Activated T-helper 2 cell treated with anti-CD3 and anti-CD28 coated beads, Interferon-gamma antibody, Interleukin-2, Interleukin-4, amounts not matched to agents 10 μg/mL and 5 μg/mL and 100 μg/mL, durations not matched to agents 14 hours and 24 hours and 36 hours (primary cell): ENCODE data around the gene VIPR2. TPM values are rescaled to one million over a fixed set of nuclear protein-coding genes. Genes with fewer than 3 reads are reported as not detected.

Source experiments
- DNase-seq: peaks from one replicate; pipeline ENCODE4 v3.0.0; 2021; ENCODE audit warnings: low spot score
- H3K27ac Mint-ChIP-seq: one replicate; pipeline ENCODE4 v1.8.0; 2021; ENCODE audit warnings: mixed read lengths
- H3K27me3 Mint-ChIP-seq: one replicate; pipeline ENCODE4 v1.8.0; 2021; ENCODE audit warnings: low read depth, mixed read lengths
- H3K36me3 Mint-ChIP-seq: one replicate; pipeline ENCODE4 v1.8.0; 2021; ENCODE audit warnings: low read depth, mixed read lengths
- H3K4me1 Mint-ChIP-seq: one replicate; pipeline ENCODE4 v1.8.0; 2021; ENCODE audit warnings: low read depth, mixed read lengths
- H3K4me3 Mint-ChIP-seq: one replicate; pipeline ENCODE4 v1.8.0; 2021; ENCODE audit warnings: low read depth, mild to moderate bottlenecking, moderate library complexity, mixed read lengths
- H3K9me3 Mint-ChIP-seq: one replicate; pipeline ENCODE4 v1.8.0; 2021; ENCODE audit warnings: mixed read lengths
- intact Hi-C: fragments of 100-400 bp; cut with micrococcal nuclease; formaldehyde crosslinking; loops from one replicate; pipeline ENCODE4 v1.15.1; 2023
- total RNA-seq: library from RNA; stranded (reverse); gene quantifications from 2 replicates; pipeline ENCODE4 v1.2.3, GENCODE V29; 2022

The VIPR2 gene
- total RNA-seq, 1 donor from 2014 or later, result 4.2 TPM

DNA sequence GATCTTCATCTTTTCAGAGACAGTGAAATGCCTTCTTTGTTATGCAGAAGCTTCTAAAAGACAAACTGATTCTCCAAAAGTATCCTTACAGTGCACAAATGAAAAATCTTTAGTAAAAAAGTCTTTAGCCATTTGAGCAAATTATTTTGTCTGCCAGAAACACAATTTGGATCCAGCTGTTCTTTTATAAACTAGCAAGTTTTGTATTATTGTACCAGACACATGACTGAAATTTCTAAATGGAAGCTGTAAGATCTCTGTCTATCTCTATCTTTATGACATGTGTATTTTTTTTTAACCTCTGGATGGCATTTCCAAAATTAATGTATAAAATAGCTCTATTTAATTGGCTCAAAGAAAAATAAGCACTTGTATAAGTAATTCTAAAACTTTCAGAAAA lies 68.3 kb downstream of the VIPR2 start:
- Mint-ChIP-seq H3K4me3 (no peak overlapping the region), H3K4me1 (peaks cover 10% of the 10 kb centered on the region), H3K27me3 (peaks cover 3% of the 10 kb centered on the region), H3K9me3 (peaks cover 14% of the 10 kb centered on the region), H3K27ac (no peak overlapping the region), H3K36me3 (no peaks in the 10 kb centered on the region)
- intact Hi-C loops, result no loop called here
- DNase-seq, result no peak

GRCh38 chr7:159075563-159076238 lies 69.0 kb downstream of the VIPR2 start:
- Mint-ChIP-seq H3K36me3 (no peaks in the 10 kb centered on the region), H3K27me3 (peaks cover 3% of the 10 kb centered on the region), H3K4me1 (peaks cover 15% of the 10 kb centered on the region), H3K9me3 (peaks cover 14% of the 10 kb centered on the region), H3K4me3 (no peak overlapping the region), H3K27ac (no peak overlapping the region)
- no peak for DNase-seq
- intact Hi-C loops, result no loop called here

- Mint-ChIP-seq H3K36me3 (no peaks in the 10 kb centered on the region), H3K27ac (peak overlapping the region; percentile 77), H3K9me3 (no peaks in the 10 kb centered on the region), H3K4me3 (no peak overlapping the region), H3K4me1 (peaks cover 31% of the 10 kb centered on the region), H3K27me3 (no peaks in the 10 kb centered on the region)
- intact Hi-C loops, result no loop called here
- no peak for DNase-seq
Measured at GRCh38 chr7:159071260-159071659, 73.4 kb downstream of the VIPR2 start.

DNA sequence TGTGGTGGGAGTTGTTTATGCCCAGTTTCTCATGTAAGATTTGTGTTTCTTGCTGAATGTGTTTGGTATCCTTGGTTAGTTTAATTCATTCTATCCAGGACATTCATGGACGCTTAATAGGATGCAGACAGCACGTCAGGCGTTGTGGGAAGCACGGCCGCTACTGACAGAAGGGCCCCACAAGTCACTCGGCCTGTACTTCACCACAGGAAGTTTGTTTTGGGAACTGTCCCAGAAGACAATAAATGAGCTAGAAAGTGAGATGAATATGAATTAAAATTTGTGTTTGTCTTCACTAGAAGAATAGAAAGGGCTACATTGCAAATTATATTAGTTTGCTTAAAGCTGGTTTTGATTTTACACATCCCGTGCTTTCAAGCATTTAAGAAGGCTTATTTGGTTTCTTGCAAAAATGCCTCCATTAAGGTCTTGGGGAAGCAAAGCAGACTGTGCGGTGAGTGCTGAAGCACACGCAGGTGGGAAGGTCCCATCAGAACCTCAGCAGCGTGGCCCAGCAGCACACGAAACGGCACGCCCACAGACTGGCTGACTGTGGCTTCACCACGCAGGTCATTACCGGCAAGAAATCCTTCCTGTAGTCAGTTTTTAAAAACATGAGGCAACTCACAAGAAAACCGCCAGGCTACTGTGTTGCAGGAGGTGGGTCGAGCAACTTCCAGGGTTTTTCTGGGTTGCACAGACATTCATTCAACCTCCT lies 74.1 kb downstream of the VIPR2 start:
- H3K4me3 Mint-ChIP-seq, result no peak overlapping the region
- DNase-seq, result no peak
- H3K27me3 Mint-ChIP-seq, result no peaks in the 10 kb centered on the region
- no peaks in the 10 kb centered on the region for H3K36me3 Mint-ChIP-seq
- intact Hi-C loops, result no loop called here
- H3K27ac Mint-ChIP-seq, result peak overlapping the region; percentile 52
- H3K9me3 Mint-ChIP-seq, result no peaks in the 10 kb centered on the region
- peaks cover 31% of the 10 kb centered on the region for H3K4me1 Mint-ChIP-seq

- Mint-ChIP-seq H3K4me3 (no peak overlapping the region), H3K4me1 (peaks cover 31% of the 10 kb centered on the region), H3K36me3 (no peaks in the 10 kb centered on the region), H3K27ac (no peak overlapping the region), H3K9me3 (no peaks in the 10 kb centered on the region), H3K27me3 (no peaks in the 10 kb centered on the region)
- intact Hi-C loops, result no loop called here
- no peak for DNase-seq
Measured at GRCh38 chr7:159068893-159069448, 75.7 kb downstream of the VIPR2 start.

GRCh38 chr7:159068488-159068811 lies 76.2 kb downstream of the VIPR2 start:
- Mint-ChIP-seq H3K36me3 (no peaks in the 10 kb centered on the region), H3K27ac (no peak overlapping the region), H3K4me3 (no peak overlapping the region), H3K9me3 (no peaks in the 10 kb centered on the region), H3K4me1 (peaks cover 31% of the 10 kb centered on the region), H3K27me3 (no peaks in the 10 kb centered on the region)
- intact Hi-C loops, result no loop called here
- no peak for DNase-seq

GRCh38 chr7:159067576-159068487 lies 76.8 kb downstream of the VIPR2 start:
- DNase-seq, result no peak
- Mint-ChIP-seq H3K36me3 (no peaks in the 10 kb centered on the region), H3K27ac (no peak overlapping the region), H3K4me1 (peaks cover 31% of the 10 kb centered on the region), H3K27me3 (no peaks in the 10 kb centered on the region), H3K9me3 (no peaks in the 10 kb centered on the region), H3K4me3 (no peak overlapping the region)
- intact Hi-C loops, result no loop called here

- H3K27me3 Mint-ChIP-seq, result no peaks in the 10 kb centered on the region
- DNase-seq, result no peak
- H3K4me1 Mint-ChIP-seq, result peaks cover 31% of the 10 kb centered on the region
- intact Hi-C loops, result no loop called here
- no peaks in the 10 kb centered on the region for H3K9me3 Mint-ChIP-seq
- H3K36me3 Mint-ChIP-seq, result no peaks in the 10 kb centered on the region
- no peak overlapping the region for H3K27ac Mint-ChIP-seq
- no peak overlapping the region for H3K4me3 Mint-ChIP-seq
Measured at GRCh38 chr7:159066816-159067575, 77.7 kb downstream of the VIPR2 start.

GRCh38 chr7:159065852-159066480 lies 78.7 kb downstream of the VIPR2 start:
- Mint-ChIP-seq H3K36me3 (no peaks in the 10 kb centered on the region), H3K4me3 (no peak overlapping the region), H3K27ac (no peak overlapping the region), H3K27me3 (no peaks in the 10 kb centered on the region), H3K4me1 (peaks cover 26% of the 10 kb centered on the region), H3K9me3 (no peaks in the 10 kb centered on the region)
- no peak for DNase-seq
- intact Hi-C loops, result no loop called here

- no peak overlapping the region for H3K27ac Mint-ChIP-seq
- intact Hi-C loops, result no loop called here
- H3K27me3 Mint-ChIP-seq, result no peaks in the 10 kb centered on the region
- H3K4me1 Mint-ChIP-seq, result peaks cover 17% of the 10 kb centered on the region
- H3K9me3 Mint-ChIP-seq, result no peaks in the 10 kb centered on the region
- DNase-seq, result no peak
- H3K36me3 Mint-ChIP-seq, result no peaks in the 10 kb centered on the region
- H3K4me3 Mint-ChIP-seq, result no peak overlapping the region
Measured at GRCh38 chr7:159064816-159065510, 79.7 kb downstream of the VIPR2 start.

GRCh38 chr7:159064121-159064815 lies 80.4 kb downstream of the VIPR2 start:
- intact Hi-C loops, result no loop called here
- no peak for DNase-seq
- H3K9me3 Mint-ChIP-seq, result no peaks in the 10 kb centered on the region
- H3K27ac Mint-ChIP-seq, result no peak overlapping the region
- no peak overlapping the region for H3K4me3 Mint-ChIP-seq
- H3K36me3 Mint-ChIP-seq, result no peaks in the 10 kb centered on the region
- no peaks in the 10 kb centered on the region for H3K27me3 Mint-ChIP-seq
- H3K4me1 Mint-ChIP-seq, result peaks cover 11% of the 10 kb centered on the region
